A673 (cell line): ENCODE data around the gene CDH26. TPM values are rescaled to one million over a fixed set of nuclear protein-coding genes. Genes with fewer than 3 reads are reported as not detected.

ENCODE experiments used
- BruUV-seq: library from RNA; stranded (reverse); fragments of 400-500 nt; replicated peaks from 2 replicates; lab custom pipeline; 2021; lab: Mats Ljungman, UMichigan
- CTCF ChIA-PET: fragments of 300-600 bp; sonication (Branson Sonifier 250); formaldehyde crosslinking; loops from one replicate; lab custom pipeline; 2022; ENCODE audit warnings: antibody characterized with exemption; lab: Charles Lee
- POLR2A ChIA-PET: fragments of 300-600 bp; sonication (Branson Sonifier 250); formaldehyde crosslinking; loops from one replicate; lab custom pipeline; 2022; ENCODE audit warnings: antibody characterized with exemption; ENCODE audit not compliant: low non-redundant PET; lab: Charles Lee
- DNase-seq: peaks from one replicate; pipeline ENCODE4 v3.0.0-alpha.2; 2015; ENCODE audit warnings: low spot score
- H3K27ac ChIP-seq: fragments of 200-600 bp; sonication (generic); 2 replicates; pipeline ENCODE4 v1.5.1; 2016; ENCODE audit warnings: mixed run types, low read depth, mild to moderate bottlenecking, mixed read lengths, antibody characterized with exemption, low read length; ENCODE audit not compliant: poor library complexity, severe bottlenecking
- H3K27me3 ChIP-seq: fragments of 200-600 bp; sonication (generic); replicated peaks from 2 replicates; pipeline ENCODE4 v1.6.1; 2017; ENCODE audit warnings: mixed run types, low read depth, mild to moderate bottlenecking, mixed read lengths, antibody characterized with exemption, low read length; ENCODE audit not compliant: insufficient read depth, poor library complexity
- H3K36me3 ChIP-seq: fragments of 200-600 bp; sonication (generic); 2 replicates; pipeline ENCODE4 v1.6.1; 2016; ENCODE audit warnings: mixed run types, mild to moderate bottlenecking, mixed read lengths, antibody characterized with exemption, low read length; ENCODE audit not compliant: insufficient read depth, poor library complexity, severe bottlenecking
- H3K4me1 ChIP-seq: fragments of 200-600 bp; sonication (generic); 2 replicates; pipeline ENCODE4 v1.6.1; 2017; ENCODE audit warnings: mixed run types, mild to moderate bottlenecking, mixed read lengths, antibody characterized with exemption, low read length; ENCODE audit not compliant: insufficient read depth, poor library complexity, severe bottlenecking
- H3K4me3 ChIP-seq: fragments of 200-600 bp; sonication (generic); 2 replicates; pipeline ENCODE4 v1.5.1; 2016; ENCODE audit warnings: low read depth, mixed run types, mild to moderate bottlenecking, mixed read lengths, low read length; ENCODE audit not compliant: poor library complexity, severe bottlenecking
- H3K9me3 ChIP-seq: fragments of 200-600 bp; sonication (generic); 2 replicates; pipeline ENCODE4 v1.6.1; 2016; ENCODE audit warnings: mixed run types, low read depth, mild to moderate bottlenecking, mixed read lengths, antibody characterized with exemption, low read length; ENCODE audit not compliant: poor library complexity, severe bottlenecking
- EZH2 ChIP-seq: fragments of 200-600 bp; sonication (generic); IDR thresholded peaks from 2 replicates; pipeline ENCODE4 v1.6.1; 2017; ENCODE audit warnings: borderline replicate concordance, low read depth, mild to moderate bottlenecking, mixed read lengths, antibody characterized with exemption, low read length; ENCODE audit not compliant: poor library complexity, severe bottlenecking
- intact Hi-C: fragments of 100-400 bp; cut with micrococcal nuclease; formaldehyde crosslinking; loops from one replicate; pipeline ENCODE4 v1.10.0; 2022; ENCODE audit not compliant: unreplicated experiment
- total RNA-seq: library from RNA; stranded (reverse); gene quantifications from 2 replicates; pipeline ENCODE4 v1.2.3, GENCODE V29; 2021
- TF ChIP-seq, protein P1 (sequence below): fragments of 300-800, 200-600 bp; sonication (generic); conservative IDR thresholded peaks from 2 replicates; pipeline ENCODE4 v1.5.1; 2017; ENCODE audit warnings: low read depth, mild to moderate bottlenecking, antibody characterized with exemption, low read length, moderate library complexity, mixed read lengths

The CDH26 gene
- total RNA-seq, 1 experiment from 2014 or later: 0.58 TPM

DNA sequence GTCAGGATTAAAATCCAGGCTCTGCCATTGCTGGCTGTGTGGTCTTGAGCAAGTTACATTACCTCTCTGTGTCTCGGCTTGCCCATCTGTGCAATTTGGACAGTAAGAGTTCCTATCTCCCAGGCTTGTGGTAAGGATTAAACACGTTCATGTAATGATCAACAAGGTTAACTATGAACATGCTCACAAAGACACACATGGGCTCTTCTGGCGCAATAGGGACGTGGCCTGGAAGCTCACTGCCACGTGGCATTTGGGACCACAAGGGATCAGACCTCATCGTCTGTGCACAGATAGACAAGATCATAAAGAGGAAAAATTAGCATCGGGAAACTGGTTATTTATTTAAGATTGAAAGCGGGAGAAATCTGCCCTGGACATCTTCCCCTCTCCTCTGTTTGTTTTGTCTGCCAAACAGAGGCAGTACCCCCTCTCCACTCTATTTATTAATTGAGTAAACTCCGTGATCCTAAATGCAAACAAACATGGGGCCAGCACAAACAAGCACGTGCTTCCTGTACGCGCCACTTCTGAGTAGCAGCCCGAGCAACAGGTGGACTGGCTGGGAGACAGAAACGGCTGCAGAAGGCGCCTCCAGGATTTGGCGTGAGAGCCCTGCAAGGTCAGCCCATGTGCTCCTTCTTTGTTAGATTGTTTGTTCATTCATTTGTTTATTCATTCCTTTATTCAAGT lies 95.0 kb downstream of the CDH26 start:
- ChIA-PET CTCF (no interaction called here), POLR2A (no interaction called here)
- Histone ChIP-seq H3K4me1 (peaks cover 17% of the 10 kb centered on the region), H3K27ac (no peak overlapping the region), H3K36me3 (no peaks in the 10 kb centered on the region), H3K27me3 (no peaks in the 10 kb centered on the region), H3K4me3 (no peak overlapping the region), H3K9me3 (no peaks in the 10 kb centered on the region)
- no peak for DNase-seq
- TF ChIP-seq, protein P1, sequence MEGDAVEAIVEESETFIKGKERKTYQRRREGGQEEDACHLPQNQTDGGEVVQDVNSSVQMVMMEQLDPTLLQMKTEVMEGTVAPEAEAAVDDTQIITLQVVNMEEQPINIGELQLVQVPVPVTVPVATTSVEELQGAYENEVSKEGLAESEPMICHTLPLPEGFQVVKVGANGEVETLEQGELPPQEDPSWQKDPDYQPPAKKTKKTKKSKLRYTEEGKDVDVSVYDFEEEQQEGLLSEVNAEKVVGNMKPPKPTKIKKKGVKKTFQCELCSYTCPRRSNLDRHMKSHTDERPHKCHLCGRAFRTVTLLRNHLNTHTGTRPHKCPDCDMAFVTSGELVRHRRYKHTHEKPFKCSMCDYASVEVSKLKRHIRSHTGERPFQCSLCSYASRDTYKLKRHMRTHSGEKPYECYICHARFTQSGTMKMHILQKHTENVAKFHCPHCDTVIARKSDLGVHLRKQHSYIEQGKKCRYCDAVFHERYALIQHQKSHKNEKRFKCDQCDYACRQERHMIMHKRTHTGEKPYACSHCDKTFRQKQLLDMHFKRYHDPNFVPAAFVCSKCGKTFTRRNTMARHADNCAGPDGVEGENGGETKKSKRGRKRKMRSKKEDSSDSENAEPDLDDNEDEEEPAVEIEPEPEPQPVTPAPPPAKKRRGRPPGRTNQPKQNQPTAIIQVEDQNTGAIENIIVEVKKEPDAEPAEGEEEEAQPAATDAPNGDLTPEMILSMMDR: no peak
- TF ChIP-seq EZH2: no peak
- intact Hi-C loops: no loop called here
- no TSS peak for BruUV-seq

DNA sequence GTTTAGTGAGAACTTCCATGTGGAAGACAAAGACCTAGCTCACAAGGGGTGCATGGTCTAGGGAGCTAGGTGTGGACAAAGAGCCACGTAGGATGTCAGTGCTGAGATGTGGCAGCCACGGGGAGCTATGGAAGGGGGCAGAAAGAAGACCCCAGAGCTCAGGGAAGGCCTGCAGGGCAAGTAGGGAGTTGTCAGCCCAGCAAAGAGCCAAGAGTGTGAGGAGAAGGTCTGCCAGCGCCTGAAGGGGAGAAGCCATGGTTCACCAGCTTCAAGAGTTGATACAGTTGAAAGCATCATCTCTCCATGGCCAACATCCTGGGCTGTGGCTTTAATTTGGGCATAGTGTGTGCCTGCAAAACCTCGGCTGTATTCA lies 95.6 kb downstream of the CDH26 start:
- ChIA-PET POLR2A (no interaction called here), CTCF (no interaction called here)
- no peaks in the 10 kb centered on the region for H3K9me3 ChIP-seq
- no peak overlapping the region for H3K4me3 ChIP-seq
- H3K27ac ChIP-seq: no peak overlapping the region
- H3K4me1 ChIP-seq: peaks cover 23% of the 10 kb centered on the region
- no TSS peak for BruUV-seq
- intact Hi-C loops: no loop called here
- no peak for TF ChIP-seq EZH2
- TF ChIP-seq, protein P1: no peak
- DNase-seq: no peak
- H3K36me3 ChIP-seq: no peaks in the 10 kb centered on the region
- no peaks in the 10 kb centered on the region for H3K27me3 ChIP-seq

DNA sequence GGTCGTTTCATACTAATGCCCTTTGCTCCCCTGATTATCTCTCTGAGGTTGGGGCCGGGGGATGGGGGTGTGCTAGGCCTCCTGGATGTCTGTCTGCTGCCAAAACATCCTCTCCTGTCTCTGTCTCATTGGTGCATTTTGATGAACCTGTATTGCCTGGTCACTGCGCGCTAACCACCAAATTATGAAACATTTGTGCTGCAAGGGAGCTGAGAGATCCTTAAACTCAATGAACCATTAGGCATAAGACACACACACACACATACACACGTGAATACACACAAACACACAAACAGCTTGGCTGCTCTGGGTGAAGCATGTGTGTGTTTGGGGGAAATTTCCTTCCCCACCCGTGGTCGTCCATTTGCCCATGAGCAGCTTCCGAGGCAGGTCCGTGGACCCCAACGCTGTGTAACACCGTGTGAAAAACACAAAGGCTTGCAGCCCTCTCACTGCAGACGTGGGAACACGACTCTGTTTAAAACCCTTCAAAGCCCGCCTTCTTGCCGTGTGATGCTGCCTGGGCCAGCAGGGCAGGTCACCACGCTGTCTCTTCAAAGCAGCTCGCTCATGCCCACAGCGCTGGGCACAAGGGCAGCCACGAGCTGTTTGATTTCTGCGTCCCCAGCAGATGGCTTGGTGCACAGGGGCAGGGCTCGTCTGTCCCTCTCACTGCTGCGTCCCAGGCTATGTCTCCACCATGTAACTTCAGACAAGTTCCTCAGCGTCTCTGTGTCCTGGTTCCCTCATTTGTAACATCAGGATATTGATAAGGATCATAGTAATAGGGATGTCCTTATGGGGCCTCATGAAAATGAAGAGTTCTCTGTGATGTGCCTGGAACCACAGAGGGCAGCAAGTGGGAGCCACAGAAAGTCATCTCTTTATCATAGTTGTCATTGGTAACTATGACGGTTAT lies 96.8 kb downstream of the CDH26 start:
- Histone ChIP-seq H3K36me3 (no peaks in the 10 kb centered on the region), H3K27ac (peak overlapping the region; percentile 71), H3K4me1 (peaks cover 27% of the 10 kb centered on the region), H3K27me3 (no peaks in the 10 kb centered on the region), H3K9me3 (no peaks in the 10 kb centered on the region), H3K4me3 (no peak overlapping the region)
- POLR2A ChIA-PET: no interaction called here
- TF ChIP-seq EZH2: no peak
- intact Hi-C loops: loop anchor here (5.0 kb wide), 2 partner anchors 1067 to 1832 kb away; no protein-coding TSS in a partner anchor
- no TSS peak for BruUV-seq
- no peak for DNase-seq
- CTCF ChIA-PET: no interaction called here
